BE2C (cell line): ENCODE data around the gene CIRBP.

Source experiments
- DNase-seq: peaks from one replicate; pipeline ENCODE4 v3.0.0-alpha.2; 2020
- H3K27me3 ChIP-seq: fragments of 250-450 bp; sonication (Bioruptor Pico); 2 replicates; pipeline ENCODE4 v1.5.1; 2020; ENCODE audit warnings: mild to moderate bottlenecking
- H3K36me3 ChIP-seq: fragments of 250-450 bp; sonication (Bioruptor Pico); 2 replicates; pipeline ENCODE4 v1.5.1; 2020; ENCODE audit warnings: mild to moderate bottlenecking
- H3K4me1 ChIP-seq: fragments of 250-450 bp; sonication (Bioruptor Pico); 2 replicates; pipeline ENCODE4 v1.5.1; 2020
- H3K4me3 ChIP-seq: 2 replicates; pipeline ENCODE4 v1.5.1; 2011; ENCODE audit warnings: low read depth, low read length
- H3K9me3 ChIP-seq: fragments of 250-450 bp; sonication (Bioruptor Pico); 2 replicates; pipeline ENCODE4 v1.5.1; 2020
- CTCF ChIP-seq: IDR thresholded peaks from 2 replicates; pipeline ENCODE4 v1.5.1; 2012; ENCODE audit warnings: mild to moderate bottlenecking, low read depth, low read length

Gene CIRBP

GRCh38 chr19:1269478-1270212 is 513 bp downstream of the CIRBP start:
- peaks cover 38% of the 10 kb centered on the region for H3K4me1 ChIP-seq
- peaks cover 40% of the 10 kb centered on the region for H3K36me3 ChIP-seq
- DNase-seq: peak; percentile 92
- TF ChIP-seq CTCF: 0 out of 2 replicates have a peak, but pooled peaks have one; percentile 1
- H3K27me3 ChIP-seq: peaks cover 3% of the 10 kb centered on the region; the same call in 1 of the 2 replicates
- H3K4me3 ChIP-seq: peak overlapping the region; percentile 83
- no peaks in the 10 kb centered on the region for H3K9me3 ChIP-seq

DNA sequence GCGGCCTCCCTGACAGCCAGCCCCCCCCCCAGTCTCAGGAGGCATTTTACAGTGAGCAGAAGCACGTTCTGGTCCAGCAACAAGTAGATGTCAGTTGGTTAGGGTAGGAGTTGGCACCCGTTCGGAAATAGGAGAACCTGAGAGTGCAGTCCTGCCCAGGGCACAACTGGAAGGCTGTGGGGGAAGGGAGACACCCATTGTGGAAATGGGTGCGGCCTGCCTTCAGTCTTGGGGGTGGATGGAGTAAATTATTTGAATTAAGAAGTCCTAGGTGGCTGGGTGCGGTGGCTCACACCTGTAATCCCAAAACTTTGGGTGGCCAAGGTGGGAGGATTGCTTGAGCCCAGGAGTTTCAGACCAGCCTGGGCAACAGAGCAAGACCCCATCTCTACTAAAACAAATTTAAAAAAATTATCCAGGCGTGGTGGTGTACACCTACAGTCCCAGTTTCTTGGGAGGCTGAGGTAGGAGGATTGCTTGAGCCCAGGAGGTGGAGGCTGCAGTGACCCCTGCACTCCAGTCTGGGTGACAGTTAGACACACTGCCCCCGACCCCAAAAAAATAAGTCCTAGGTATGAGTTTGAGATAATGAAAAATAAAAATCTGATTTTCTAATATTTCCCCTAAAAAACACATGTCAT is 1.2 kb downstream of the CIRBP start:
- no peak for DNase-seq
- peaks cover 46% of the 10 kb centered on the region for H3K36me3 ChIP-seq
- peaks cover 31% of the 10 kb centered on the region for H3K4me1 ChIP-seq
- H3K4me3 ChIP-seq: peak overlapping the region; percentile 83
- TF ChIP-seq CTCF: 0 out of 2 replicates have a peak, but pooled peaks have one; percentile 0
- peaks cover 3% of the 10 kb centered on the region; the same call in 1 of the 2 replicates for H3K27me3 ChIP-seq
- no peaks in the 10 kb centered on the region for H3K9me3 ChIP-seq

- TF ChIP-seq CTCF: no peak
- Histone ChIP-seq H3K36me3 (peaks cover 46% of the 10 kb centered on the region), H3K27me3 (peaks cover 3% of the 10 kb centered on the region; the same call in 1 of the 2 replicates), H3K4me3 (peak overlapping the region; percentile 83), H3K9me3 (no peaks in the 10 kb centered on the region), H3K4me1 (peaks cover 27% of the 10 kb centered on the region)
- no peak for DNase-seq
Measured at GRCh38 chr19:1270854-1271527, 1.9 kb downstream of the CIRBP start.

DNA sequence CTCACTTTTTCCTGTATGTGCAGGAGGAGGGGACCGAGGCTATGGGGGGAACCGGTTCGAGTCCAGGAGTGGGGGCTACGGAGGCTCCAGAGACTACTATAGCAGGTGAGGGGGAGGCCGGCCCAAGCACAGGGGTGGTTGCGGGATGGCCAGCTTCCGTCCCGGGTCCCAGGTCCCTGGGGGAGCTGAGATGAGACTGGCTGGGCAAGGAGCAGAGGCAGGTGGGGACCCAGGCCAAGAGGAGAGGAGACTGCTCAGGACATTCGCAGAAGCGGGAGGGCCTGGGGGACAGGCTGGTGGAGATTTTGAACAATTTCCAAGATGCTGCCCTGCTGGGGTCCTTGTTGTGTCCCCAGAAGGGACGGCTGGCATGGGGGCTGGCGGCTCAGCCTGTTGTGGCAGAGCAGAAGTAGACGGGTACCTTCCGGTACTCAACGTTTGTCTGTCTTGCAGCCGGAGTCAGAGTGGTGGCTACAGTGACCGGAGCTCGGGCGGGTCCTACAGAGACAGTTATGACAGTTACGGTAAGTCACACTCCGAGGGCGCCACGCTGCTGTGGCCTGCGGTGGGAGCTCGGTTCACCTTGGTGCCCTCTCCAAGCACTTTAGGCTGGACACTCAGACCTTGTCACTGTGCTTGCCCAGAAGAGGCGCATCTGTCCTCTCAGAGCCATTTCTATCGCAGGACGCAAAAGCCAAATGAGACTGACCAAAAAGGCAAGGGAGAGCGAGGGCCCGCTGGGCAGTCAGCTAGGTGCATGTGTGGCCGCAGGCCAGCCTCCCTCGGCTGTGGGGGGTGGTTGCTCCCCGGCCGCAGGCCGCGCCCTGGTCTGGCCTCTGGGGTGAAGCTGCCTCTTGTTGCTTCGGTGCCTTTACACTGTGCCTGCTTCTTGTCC is 2.6 kb downstream of the CIRBP start:
- H3K36me3 ChIP-seq: peaks cover 46% of the 10 kb centered on the region
- no peak for TF ChIP-seq CTCF
- H3K9me3 ChIP-seq: no peaks in the 10 kb centered on the region
- peaks cover 3% of the 10 kb centered on the region; the same call in 1 of the 2 replicates for H3K27me3 ChIP-seq
- no peak for DNase-seq
- H3K4me1 ChIP-seq: peaks cover 25% of the 10 kb centered on the region
- no peak overlapping the region for H3K4me3 ChIP-seq

- Histone ChIP-seq H3K9me3 (no peaks in the 10 kb centered on the region), H3K4me3 (no peak overlapping the region), H3K36me3 (peaks cover 48% of the 10 kb centered on the region), H3K4me1 (peaks cover 19% of the 10 kb centered on the region), H3K27me3 (no peaks in the 10 kb centered on the region)
- no peak for DNase-seq
- no peak for TF ChIP-seq CTCF
Measured at GRCh38 chr19:1272423-1273262, 3.5 kb downstream of the CIRBP start.
